Upper lobe of left lung (tissue), 4 donors: ENCODE data around the gene THEMIS.

Experiments
- CTCF ChIP-seq, 6 experiments: fragments of 450-650 bp in 4 of 6; fragments of 200-600 bp in 2 of 6; sonication (generic) in 2 of 6; IDR thresholded peaks; one replicate each; pipeline ENCODE4 v1.5.1; 2016 to 2019; ENCODE audit warnings: antibody characterized with exemption in 6 of 6
- POLR2A ChIP-seq, 4 donors: fragments of 450-650 bp; IDR thresholded peaks; one replicate each; pipeline ENCODE4 v1.5.1; 2016 to 2017; ENCODE audit warnings: antibody characterized with exemption in 4 of 4, mild to moderate bottlenecking in 2 of 4
- POLR2AphosphoS5 ChIP-seq, 2 donors: sonication (generic); formaldehyde crosslinking; IDR thresholded peaks; one replicate each; pipeline ENCODE4 v1.5.1; 2017; ENCODE audit warnings: antibody characterized with exemption in 2 of 2

- TF ChIP-seq POLR2AphosphoS5 (IDR thresholded peaks at IDR 0.05) (no peak), CTCF (IDR thresholded peaks at IDR 0.05) (no peak), POLR2A (IDR thresholded peaks at IDR 0.05) (no peak)
These were observed 116.4 kb downstream of the THEMIS start for GRCh38 chr6:127784468-127784867.
